Gastroesophageal sphincter (tissue), 4 donors: ENCODE measurements around the gene PGM2. TPM values are rescaled to one million over a fixed set of nuclear protein-coding genes. Genes with fewer than 3 reads are reported as not detected.

ENCODE experiments used
- ATAC-seq: fragments of 150-250 bp; one replicate; pipeline ENCODE4 v1.9.1; 2016; ENCODE audit warnings: mild to moderate bottlenecking, moderate library complexity
- H3K27ac ChIP-seq, 4 donors: fragments of 200-600 bp; sonication (generic) in 3 of 4; 1 replicate in 3 of 4; 2 replicates in 1 of 4; pipeline ENCODE4 v1.5.1; 2016 to 2019
- H3K27me3 ChIP-seq: fragments of 200-600 bp; sonication (generic); one replicate; pipeline ENCODE4 v1.5.1; 2019
- H3K36me3 ChIP-seq, 2 donors: fragments of 200-600 bp; sonication (generic); one replicate each; pipeline ENCODE4 v1.5.1; 2019; ENCODE audit warnings: control low read depth in 1 of 2
- H3K4me1 ChIP-seq, 3 donors: fragments of 200-600 bp; sonication (generic); 1 replicate in 2 of 3; 2 replicates in 1 of 3; pipeline ENCODE4 v1.5.1; 2016 to 2019; ENCODE audit warnings: control low read depth in 2 of 3
- H3K4me3 ChIP-seq, 2 donors: fragments of 200-600 bp; sonication (generic); one replicate each; pipeline ENCODE4 v1.5.1; 2019; ENCODE audit warnings: mild to moderate bottlenecking in 1 of 2, moderate library complexity in 1 of 2
- H3K9me3 ChIP-seq, 3 donors: fragments of 200-600 bp; sonication (generic); one replicate each; pipeline ENCODE4 v1.5.1; 2017 to 2019; ENCODE audit warnings: control low read depth in 2 of 3
- EP300 ChIP-seq: sonication (generic); formaldehyde crosslinking; IDR thresholded peaks from one replicate; pipeline ENCODE4 v1.6.1; 2017; ENCODE audit warnings: antibody characterized with exemption, mild to moderate bottlenecking
- POLR2A ChIP-seq, 2 donors: fragments of 450-650 bp; IDR thresholded peaks; one replicate each; pipeline ENCODE4 v1.6.1; 2017; ENCODE audit warnings: antibody characterized with exemption in 2 of 2, mild to moderate bottlenecking in 2 of 2, moderate library complexity in 1 of 2
- POLR2AphosphoS5 ChIP-seq: sonication (generic); formaldehyde crosslinking; IDR thresholded peaks from one replicate; pipeline ENCODE4 v1.6.1; 2017; ENCODE audit warnings: antibody characterized with exemption
- WGBS, 2 donors: methylation state at CpG; one replicate each; pipeline ENCODE4 v1.1.5; 2018; ENCODE audit warnings: low coverage in 1 of 2; 5-methylcytosine and 5-hydroxymethylcytosine counted together
- total RNA-seq, 4 donors: library from RNA; depleted of rRNA; stranded (reverse); fragments of >200 nt; gene quantifications; one replicate each; pipeline ENCODE4 v1.1.0, GENCODE V29; 2016
- TF ChIP-seq, protein P1 (sequence below), 4 experiments: fragments of 200-600 bp in 2 of 4; fragments of 450-650 bp in 2 of 4; sonication (generic) in 1 of 4; IDR thresholded peaks; one replicate each; pipeline ENCODE4 v1.5.1; 2017 to 2019; ENCODE audit warnings: antibody characterized with exemption in 4 of 4, mild to moderate bottlenecking in 2 of 4, moderate library complexity in 2 of 4

PGM2 gene
- total RNA-seq, 4 donors from 2014 or later = 19.9 to 35.6 (median 25.3) TPM

DNA sequence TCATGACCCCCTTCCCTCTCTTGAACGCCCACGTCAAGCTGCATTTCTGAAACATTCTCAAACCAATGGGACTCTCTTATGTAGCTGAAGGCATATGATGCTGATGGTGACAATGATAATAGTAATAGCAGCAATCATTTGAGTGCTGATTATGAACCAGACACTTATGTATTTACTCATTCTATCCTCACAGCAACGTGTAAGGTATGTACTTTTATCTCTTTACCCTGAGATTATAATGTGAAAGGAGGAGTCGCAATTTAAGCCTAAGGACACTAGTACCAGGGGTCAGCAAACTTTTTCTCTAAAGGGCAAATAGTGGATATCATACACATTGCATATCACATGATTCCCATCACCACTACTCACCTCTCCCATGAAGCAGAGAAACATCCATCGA, 8.5 kb downstream of the PGM2 start:
- Histone ChIP-seq H3K4me1 (peaks cover 0 to 11% (median 0%) of the 10 kb centered on the region in 3 donors), H3K9me3 (no peaks in the 10 kb centered on the region), H3K4me3 (no peak overlapping the region), H3K27ac (no peak overlapping the region), H3K27me3 (no peaks in the 10 kb centered on the region), H3K36me3 (peaks cover 0 to 92% of the 10 kb centered on the region in 2 donors)
- ATAC-seq = no peak
- 73 to 75% methylated on average over 4 to 5 of the region's 5 CpGs for WGBS, 2 donors
- no peak for TF ChIP-seq POLR2AphosphoS5
- TF ChIP-seq, protein P1, sequence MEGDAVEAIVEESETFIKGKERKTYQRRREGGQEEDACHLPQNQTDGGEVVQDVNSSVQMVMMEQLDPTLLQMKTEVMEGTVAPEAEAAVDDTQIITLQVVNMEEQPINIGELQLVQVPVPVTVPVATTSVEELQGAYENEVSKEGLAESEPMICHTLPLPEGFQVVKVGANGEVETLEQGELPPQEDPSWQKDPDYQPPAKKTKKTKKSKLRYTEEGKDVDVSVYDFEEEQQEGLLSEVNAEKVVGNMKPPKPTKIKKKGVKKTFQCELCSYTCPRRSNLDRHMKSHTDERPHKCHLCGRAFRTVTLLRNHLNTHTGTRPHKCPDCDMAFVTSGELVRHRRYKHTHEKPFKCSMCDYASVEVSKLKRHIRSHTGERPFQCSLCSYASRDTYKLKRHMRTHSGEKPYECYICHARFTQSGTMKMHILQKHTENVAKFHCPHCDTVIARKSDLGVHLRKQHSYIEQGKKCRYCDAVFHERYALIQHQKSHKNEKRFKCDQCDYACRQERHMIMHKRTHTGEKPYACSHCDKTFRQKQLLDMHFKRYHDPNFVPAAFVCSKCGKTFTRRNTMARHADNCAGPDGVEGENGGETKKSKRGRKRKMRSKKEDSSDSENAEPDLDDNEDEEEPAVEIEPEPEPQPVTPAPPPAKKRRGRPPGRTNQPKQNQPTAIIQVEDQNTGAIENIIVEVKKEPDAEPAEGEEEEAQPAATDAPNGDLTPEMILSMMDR (IDR thresholded peaks at IDR 0.05) = no peak
- TF ChIP-seq POLR2A (IDR thresholded peaks at IDR 0.05) = no peak
- TF ChIP-seq EP300 = no peak

DNA sequence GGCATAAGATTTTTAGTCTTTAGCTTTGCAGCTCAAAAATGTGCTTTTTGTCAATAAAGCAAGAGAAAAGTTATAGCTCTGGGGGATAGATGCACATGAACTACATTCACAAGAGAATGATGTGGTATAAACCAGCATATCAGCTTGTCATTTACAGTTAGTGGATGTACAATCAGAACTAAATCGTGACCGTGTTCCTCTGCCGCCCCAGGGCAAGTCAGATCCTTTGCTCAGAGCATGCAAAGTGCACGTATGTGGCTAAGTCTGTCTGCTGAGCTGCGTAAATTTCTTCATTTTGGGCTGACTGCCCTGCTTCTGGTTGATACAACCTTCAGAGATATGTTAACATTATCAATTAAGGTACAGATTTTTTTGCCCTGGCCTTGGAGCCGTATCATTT, 9.3 kb downstream of the PGM2 start:
- ATAC-seq = no peak
- no peaks in the 10 kb centered on the region for H3K27me3 ChIP-seq
- TF ChIP-seq EP300 = no peak
- TF ChIP-seq, protein P1 (IDR thresholded peaks at IDR 0.05) = no peak
- TF ChIP-seq POLR2A (IDR thresholded peaks at IDR 0.05) = no peak
- TF ChIP-seq POLR2AphosphoS5 = no peak
- 72 to 83% methylated on average over 6 of the region's 6 CpGs for WGBS, 2 donors
- H3K36me3 ChIP-seq = peaks cover 0 to 91% of the 10 kb centered on the region in 2 donors
- H3K9me3 ChIP-seq = no peaks in the 10 kb centered on the region
- H3K4me1 ChIP-seq = peaks cover 0 to 11% (median 0%) of the 10 kb centered on the region in 3 donors
- no peak overlapping the region for H3K27ac ChIP-seq
- no peak overlapping the region for H3K4me3 ChIP-seq

DNA sequence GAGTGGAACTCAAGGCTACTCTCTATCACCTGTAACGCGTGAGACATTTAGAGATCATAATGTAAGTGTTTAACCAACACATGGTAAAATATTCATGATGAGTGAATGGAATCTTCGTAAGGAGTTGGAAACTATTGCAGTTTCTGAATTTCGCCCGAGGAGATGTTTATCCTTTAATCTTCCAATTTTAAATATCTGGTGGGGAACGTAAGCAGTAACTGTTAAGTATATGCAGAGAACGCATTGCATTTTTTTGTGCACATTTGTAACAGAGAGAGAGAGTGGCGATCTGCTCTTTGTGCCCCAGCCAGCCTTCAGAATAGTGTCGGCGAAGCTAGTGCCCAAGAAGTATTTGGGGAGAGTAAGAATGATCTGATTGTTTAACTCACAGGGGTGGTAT, 9.8 kb downstream of the PGM2 start:
- H3K36me3 ChIP-seq = peaks cover 0 to 89% of the 10 kb centered on the region in 2 donors

DNA sequence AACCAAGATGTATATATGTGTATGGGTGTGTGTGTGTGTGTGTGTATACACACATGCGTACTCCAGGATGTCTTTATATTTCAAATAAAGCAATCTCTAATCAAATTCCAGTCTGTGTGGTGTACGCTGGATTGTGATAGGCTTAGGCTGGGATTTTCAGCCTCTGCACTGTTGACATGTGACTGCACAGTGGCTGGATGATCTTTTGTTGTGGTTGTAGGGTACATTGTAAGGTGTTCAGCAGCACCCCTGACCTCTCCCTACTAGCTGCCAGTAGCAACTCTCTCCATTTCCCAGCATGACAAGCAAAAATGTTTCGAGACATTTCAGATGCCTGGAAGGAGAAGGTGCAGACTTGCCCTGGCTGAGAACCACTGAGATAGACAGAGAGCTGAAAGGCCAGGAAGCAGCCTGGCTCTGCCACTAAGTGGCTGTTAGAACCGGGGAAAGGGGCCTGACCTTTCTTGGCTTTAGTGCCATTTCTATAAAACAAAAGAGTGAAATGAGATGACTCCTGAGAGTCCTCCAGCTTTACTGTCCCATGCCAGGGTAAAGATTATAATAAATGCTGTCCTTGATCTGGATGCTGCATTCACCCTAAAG, 10.5 kb downstream of the PGM2 start:
- Histone ChIP-seq H3K4me1 (peaks cover 0 to 11% (median 0%) of the 10 kb centered on the region in 3 donors), H3K9me3 (no peaks in the 10 kb centered on the region), H3K4me3 (no peak overlapping the region), H3K27me3 (no peaks in the 10 kb centered on the region), H3K27ac (peak overlapping the region in 2 of 4 donors; percentile 20 to 23), H3K36me3 (peaks cover 0 to 89% of the 10 kb centered on the region in 2 donors)
- WGBS, 2 donors = 65 to 67% methylated on average over 3 to 4 of the region's 4 CpGs
- no peak for ATAC-seq
- TF ChIP-seq EP300 (no peak), POLR2A (IDR thresholded peaks at IDR 0.05) (no peak), POLR2AphosphoS5 (no peak)
- TF ChIP-seq, protein P1 (IDR thresholded peaks at IDR 0.05) = no peak

More for the DNA sequence above, 9.8 kb downstream of the PGM2 start:
- TF ChIP-seq EP300 (no peak), POLR2A (IDR thresholded peaks at IDR 0.05) (no peak), POLR2AphosphoS5 (no peak)
- TF ChIP-seq, protein P1 (IDR thresholded peaks at IDR 0.05) = no peak
- Histone ChIP-seq H3K27me3 (no peaks in the 10 kb centered on the region), H3K4me1 (peaks cover 0 to 11% (median 0%) of the 10 kb centered on the region in 3 donors), H3K9me3 (no peaks in the 10 kb centered on the region), H3K4me3 (no peak overlapping the region), H3K27ac (no peak overlapping the region)
- WGBS, 2 donors = 77 to 83% methylated on average over 10 of the region's 10 CpGs
- no peak for ATAC-seq

DNA sequence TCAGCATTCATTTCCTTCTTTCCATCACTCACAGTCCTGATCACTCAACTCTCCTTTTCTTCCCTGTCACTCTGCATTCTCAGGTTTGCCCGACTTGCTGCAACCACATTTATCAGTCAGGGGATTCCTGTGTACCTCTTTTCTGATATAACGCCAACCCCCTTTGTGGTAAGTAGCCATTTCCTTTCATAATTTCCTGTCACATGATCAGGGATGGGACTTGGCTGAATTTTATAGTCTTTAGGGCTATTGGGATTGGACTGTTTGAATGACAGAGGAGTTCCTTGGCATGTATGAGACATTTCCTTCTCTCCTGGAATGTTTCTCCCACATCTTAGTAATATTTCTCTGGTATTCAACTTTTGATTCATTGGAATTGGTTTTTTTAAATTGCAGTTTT, 11.0 kb downstream of the PGM2 start:
- Histone ChIP-seq H3K36me3 (peaks cover 0 to 85% of the 10 kb centered on the region in 2 donors), H3K27ac (peak overlapping the region in 2 of 4 donors; percentile 20 to 23), H3K9me3 (no peaks in the 10 kb centered on the region), H3K27me3 (no peaks in the 10 kb centered on the region), H3K4me3 (no peak overlapping the region), H3K4me1 (peaks cover 0 to 11% (median 0%) of the 10 kb centered on the region in 3 donors)
- ATAC-seq = peak; percentile 22
- no peak for TF ChIP-seq EP300
- no peak for TF ChIP-seq POLR2AphosphoS5
- TF ChIP-seq POLR2A (IDR thresholded peaks at IDR 0.05) = no peak
- TF ChIP-seq, protein P1 (IDR thresholded peaks at IDR 0.05) = no peak
- 63% methylated on average over 1 of the region's 2 CpGs; no CpG with 5 or more reads in 1 of the 2 donors for WGBS, 2 donors
